GM21360 (cell line): ENCODE measurements around the gene FOXO3.

Source experiments
- ATAC-seq: cut with Tn5 transposase; IDR thresholded peaks from one replicate; pipeline ENCODE4 v1.9.1; 2021; ENCODE audit warnings: mild to moderate bottlenecking, moderate library complexity; ENCODE audit not compliant: unreplicated experiment

The FOXO3 gene

GRCh38 chr6:108594151-108594550, 33.4 kb downstream of the FOXO3 start:
- ATAC-seq = no peak

GRCh38 chr6:108594640-108595039, 33.9 kb downstream of the FOXO3 start:
- no peak for ATAC-seq

GRCh38 chr6:108596956-108597355, 36.2 kb downstream of the FOXO3 start:
- no peak for ATAC-seq

- ATAC-seq = peak; percentile 39
Measured at GRCh38 chr6:108597572-108598304, 37.0 kb downstream of the FOXO3 start.

GRCh38 chr6:108598305-108598863, 37.7 kb downstream of the FOXO3 start:
- ATAC-seq = peak; percentile 81

GRCh38 chr6:108604156-108604555, 43.4 kb downstream of the FOXO3 start:
- ATAC-seq = no peak

- ATAC-seq = no peak
Measured at GRCh38 chr6:108606250-108606690, 45.6 kb downstream of the FOXO3 start.

GRCh38 chr6:108608453-108609275, 47.9 kb downstream of the FOXO3 start:
- no peak for ATAC-seq

- no peak for ATAC-seq
Measured at GRCh38 chr6:108609276-108609769, 48.6 kb downstream of the FOXO3 start.

GRCh38 chr6:108610270-108610839, 49.6 kb downstream of the FOXO3 start:
- ATAC-seq = no peak

GRCh38 chr6:108610957-108611586, 50.4 kb downstream of the FOXO3 start:
- no peak for ATAC-seq

GRCh38 chr6:108612852-108613251, 52.1 kb downstream of the FOXO3 start:
- no peak for ATAC-seq

GRCh38 chr6:108616544-108616943, 55.8 kb downstream of the FOXO3 start:
- ATAC-seq = no peak

GRCh38 chr6:108616973-108617372, 56.3 kb downstream of the FOXO3 start:
- ATAC-seq = no peak

GRCh38 chr6:108618623-108619152, 58.0 kb downstream of the FOXO3 start:
- no peak for ATAC-seq

GRCh38 chr6:108619431-108620197, 58.9 kb downstream of the FOXO3 start:
- ATAC-seq = no peak

GRCh38 chr6:108621117-108621516, 60.4 kb downstream of the FOXO3 start:
- ATAC-seq = no peak

- no peak for ATAC-seq
Measured at GRCh38 chr6:108622641-108623298, 62.1 kb downstream of the FOXO3 start.

- no peak for ATAC-seq
Measured at GRCh38 chr6:108623995-108624394, 63.3 kb downstream of the FOXO3 start.
